Measurements from ENCODE around the gene SLC25A13. TPM values are rescaled to one million over a fixed set of nuclear protein-coding genes. Genes with fewer than 3 reads are reported as not detected.

Gene SLC25A13
- total RNA-seq, 1 donor from 2014 or later: 47.4 TPM

GRCh38 chr7:96355990-96356506, 34.1 kb upstream of the SLC25A13 start:
- Mint-ChIP-seq H3K36me3 (no peaks in the 10 kb centered on the region), H3K4me3 (no peak overlapping the region), H3K27ac (no peak overlapping the region), H3K9me3 (no peaks in the 10 kb centered on the region), H3K4me1 (no peaks in the 10 kb centered on the region), H3K27me3 (ENCODE audit: low read depth) (no peaks in the 10 kb centered on the region)
- no peak for DNase-seq (ENCODE audit: low spot score in 2 of 2, unreplicated experiment in 2 of 2)
- no peak for TF ChIP-seq CTCF (IDR thresholded peaks at IDR 0.05; ENCODE audit: unreplicated experiment)

- DNase-seq (ENCODE audit: low spot score in 2 of 2, unreplicated experiment in 2 of 2): no peak
- TF ChIP-seq CTCF (IDR thresholded peaks at IDR 0.05; ENCODE audit: unreplicated experiment): no peak
- no peaks in the 10 kb centered on the region for H3K4me1 Mint-ChIP-seq
- H3K9me3 Mint-ChIP-seq: no peaks in the 10 kb centered on the region
- no peaks in the 10 kb centered on the region for H3K36me3 Mint-ChIP-seq
- no peaks in the 10 kb centered on the region for H3K27me3 Mint-ChIP-seq (ENCODE audit: low read depth)
- no peak overlapping the region for H3K4me3 Mint-ChIP-seq
- no peak overlapping the region for H3K27ac Mint-ChIP-seq
Observed at GRCh38 chr7:96354881-96355280, 33.0 kb upstream of the SLC25A13 start.

GRCh38 chr7:96349572-96349971, 27.7 kb upstream of the SLC25A13 start:
- Mint-ChIP-seq H3K27ac (no peak overlapping the region), H3K36me3 (no peaks in the 10 kb centered on the region), H3K4me1 (peaks cover 2% of the 10 kb centered on the region), H3K27me3 (ENCODE audit: low read depth) (peaks cover 16% of the 10 kb centered on the region), H3K4me3 (no peak overlapping the region), H3K9me3 (no peaks in the 10 kb centered on the region)
- TF ChIP-seq CTCF (IDR thresholded peaks at IDR 0.05; ENCODE audit: unreplicated experiment): no peak
- no peak for DNase-seq (ENCODE audit: low spot score in 2 of 2, unreplicated experiment in 2 of 2)

- TF ChIP-seq CTCF (IDR thresholded peaks at IDR 0.05; ENCODE audit: unreplicated experiment): no peak
- Mint-ChIP-seq H3K9me3 (no peaks in the 10 kb centered on the region), H3K27ac (no peak overlapping the region), H3K4me1 (peaks cover 2% of the 10 kb centered on the region), H3K27me3 (ENCODE audit: low read depth) (peaks cover 17% of the 10 kb centered on the region), H3K36me3 (no peaks in the 10 kb centered on the region), H3K4me3 (no peak overlapping the region)
- DNase-seq (ENCODE audit: low spot score in 2 of 2, unreplicated experiment in 2 of 2): no peak
Observed at GRCh38 chr7:96347471-96347870, 25.6 kb upstream of the SLC25A13 start.

GRCh38 chr7:96346293-96346953, 24.5 kb upstream of the SLC25A13 start:
- no peak for TF ChIP-seq CTCF (IDR thresholded peaks at IDR 0.05; ENCODE audit: unreplicated experiment)
- Mint-ChIP-seq H3K4me3 (no peak overlapping the region), H3K9me3 (no peaks in the 10 kb centered on the region), H3K27me3 (ENCODE audit: low read depth) (peaks cover 23% of the 10 kb centered on the region), H3K4me1 (peaks cover 2% of the 10 kb centered on the region), H3K27ac (no peak overlapping the region), H3K36me3 (no peaks in the 10 kb centered on the region)
- DNase-seq (ENCODE audit: low spot score in 2 of 2, unreplicated experiment in 2 of 2): no peak
